HG03439 (cell line): ENCODE data around the gene SYTL2.
A peak's percentile ranks its signal among the peaks of the same experiment; 100 is the strongest.

ENCODE experiments used
- ATAC-seq: cut with Tn5 transposase; IDR thresholded peaks from one replicate; pipeline ENCODE4 v1.9.1; 2021; ENCODE audit warnings: mild to moderate bottlenecking, moderate library complexity; ENCODE audit not compliant: unreplicated experiment

Gene SYTL2

GRCh38 chr11:85826116-85826855 lies 15.3 kb upstream of the SYTL2 start:
- ATAC-seq = no peak

GRCh38 chr11:85825616-85826015 lies 14.7 kb upstream of the SYTL2 start:
- ATAC-seq = no peak

DNA sequence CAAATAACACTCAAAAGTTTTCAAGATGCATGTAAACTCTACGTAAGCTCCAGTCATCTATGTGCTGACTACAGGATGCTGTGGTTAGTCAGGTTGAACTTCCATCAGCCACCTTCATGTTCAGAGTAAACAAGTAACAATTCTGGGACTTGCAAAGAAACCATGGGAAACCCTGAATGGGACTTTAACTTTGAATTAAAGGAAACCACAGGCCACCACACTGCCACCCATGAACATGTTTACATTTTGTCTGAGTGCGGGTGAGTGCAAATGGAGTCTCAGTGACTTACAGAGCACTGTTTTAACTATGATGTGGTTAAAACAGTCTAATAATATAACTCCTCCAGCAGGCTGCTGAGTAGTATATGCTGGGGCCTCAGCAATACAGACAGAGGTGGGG lies 12.9 kb upstream of the SYTL2 start:
- no peak for ATAC-seq

GRCh38 chr11:85822814-85823213 lies 11.9 kb upstream of the SYTL2 start:
- ATAC-seq = no peak

- no peak for ATAC-seq
These were observed 10.7 kb upstream of the SYTL2 start for GRCh38 chr11:85821636-85822035.

GRCh38 chr11:85819441-85819840 lies 8.5 kb upstream of the SYTL2 start:
- no peak for ATAC-seq

DNA sequence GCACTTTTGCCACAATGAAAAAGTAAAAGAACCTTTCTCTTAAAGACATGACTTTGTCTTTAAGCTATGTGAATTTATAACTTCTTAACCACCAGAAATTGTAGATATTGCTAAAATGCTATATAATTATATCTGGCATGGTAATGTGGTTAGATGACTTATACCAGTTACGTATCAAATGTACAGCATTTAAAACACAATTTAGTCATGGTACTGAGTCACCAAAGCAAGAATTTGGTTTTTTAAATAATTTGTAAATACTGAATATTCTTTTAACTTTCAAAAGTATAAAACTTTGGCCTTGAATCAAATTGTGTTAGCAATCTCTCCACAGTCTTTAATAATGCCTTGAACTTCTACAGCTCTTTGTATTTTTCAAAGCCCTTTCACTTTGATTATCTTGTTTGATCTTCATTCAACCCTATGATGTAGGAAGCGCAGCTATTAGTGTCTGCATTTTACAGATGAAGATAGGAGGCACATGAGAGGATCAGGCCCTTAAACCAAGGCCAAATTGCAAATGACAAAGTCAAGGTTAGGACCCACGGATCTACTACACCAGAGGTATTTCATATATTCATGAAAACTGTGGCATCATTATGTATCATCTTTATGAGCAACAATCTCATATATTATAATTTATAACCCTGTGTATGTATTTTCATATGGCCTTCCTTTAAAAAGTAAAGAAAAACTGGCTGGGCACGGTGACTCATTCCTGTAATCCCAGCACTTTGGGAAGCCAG lies 4.4 kb upstream of the SYTL2 start:
- ATAC-seq = no peak

DNA sequence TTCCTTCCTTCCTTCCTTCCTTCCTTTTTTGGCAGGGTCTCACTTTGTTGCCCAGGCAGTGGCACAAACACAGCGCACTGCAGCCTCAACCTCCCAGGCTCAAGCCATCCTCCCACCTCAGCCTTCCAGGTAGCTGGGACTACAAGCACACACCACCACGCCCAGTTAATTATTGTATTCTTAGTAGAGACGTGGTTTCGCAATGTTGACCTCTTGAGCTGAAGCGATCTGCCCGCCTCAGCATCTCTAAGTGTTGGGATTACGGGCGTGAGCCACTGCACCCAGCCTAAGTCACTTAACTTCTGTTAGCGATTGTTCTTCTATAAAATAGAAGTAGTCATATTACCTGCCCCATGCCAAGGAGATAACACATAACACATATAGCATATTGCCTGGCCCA lies 2.8 kb upstream of the SYTL2 start:
- no peak for ATAC-seq

DNA sequence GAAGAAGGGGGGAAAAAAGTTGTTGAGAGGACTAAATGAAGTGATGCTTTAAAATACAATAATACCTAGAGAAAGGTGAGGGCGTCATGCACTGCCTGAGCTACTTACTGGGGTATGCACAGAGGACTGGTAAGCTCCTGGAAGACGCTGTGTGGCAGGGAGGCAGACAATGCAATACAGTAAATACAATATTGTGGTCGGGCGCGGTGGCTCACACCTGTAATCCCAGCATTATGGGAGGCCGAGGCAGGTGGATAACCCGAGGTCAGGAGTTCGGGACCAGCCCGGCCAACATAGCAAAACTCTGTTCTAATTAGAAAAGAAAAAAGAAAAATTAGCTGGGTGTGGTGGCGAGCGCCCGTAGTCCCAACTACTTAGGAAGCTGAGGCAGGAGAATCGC lies 683 bp upstream of the SYTL2 start:
- ATAC-seq = no peak

DNA sequence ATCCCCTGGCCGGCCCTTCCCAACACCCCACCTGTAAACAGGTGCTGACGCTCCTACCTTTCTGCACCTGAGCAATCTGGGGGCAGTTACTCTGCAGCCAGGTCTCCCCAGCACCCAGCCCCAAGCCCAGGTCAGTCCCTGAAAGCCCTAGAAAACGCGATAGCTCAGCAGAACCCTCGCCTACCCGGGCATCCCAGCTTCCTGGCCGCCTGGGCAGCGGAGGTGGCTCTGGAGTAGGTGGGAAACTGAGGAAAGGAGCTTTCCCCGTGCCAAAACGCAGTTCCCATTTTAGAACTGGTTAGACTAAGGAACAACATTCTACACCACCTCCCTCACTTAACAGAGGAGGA lies 445 bp downstream of the SYTL2 start:
- no peak for ATAC-seq

GRCh38 chr11:85809863-85810262 lies 1.1 kb downstream of the SYTL2 start:
- ATAC-seq = no peak

- ATAC-seq = peak; percentile 70
These were observed 1.8 kb downstream of the SYTL2 start for GRCh38 chr11:85809191-85809590.

GRCh38 chr11:85806876-85807275 lies 4.1 kb downstream of the SYTL2 start:
- ATAC-seq = no peak

DNA sequence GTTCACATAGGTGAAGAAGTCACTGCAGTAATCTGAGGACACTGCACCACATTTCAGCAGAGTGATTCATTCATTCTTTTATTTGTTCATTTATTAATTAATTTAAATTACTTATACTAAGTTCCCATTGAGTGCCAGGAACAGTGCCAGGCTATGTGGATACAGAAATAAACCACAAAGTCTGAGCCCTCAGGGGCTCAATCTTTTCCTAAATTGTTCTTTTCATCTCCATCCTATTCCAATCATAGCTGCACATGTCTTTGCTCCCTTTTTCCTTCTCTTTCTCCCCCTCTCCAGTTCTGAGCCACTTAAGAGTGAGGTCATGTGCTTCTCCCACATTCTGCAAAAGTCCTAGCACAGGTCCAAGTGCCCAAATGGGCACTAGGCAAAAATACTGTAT lies 4.9 kb downstream of the SYTL2 start:
- ATAC-seq = no peak

DNA sequence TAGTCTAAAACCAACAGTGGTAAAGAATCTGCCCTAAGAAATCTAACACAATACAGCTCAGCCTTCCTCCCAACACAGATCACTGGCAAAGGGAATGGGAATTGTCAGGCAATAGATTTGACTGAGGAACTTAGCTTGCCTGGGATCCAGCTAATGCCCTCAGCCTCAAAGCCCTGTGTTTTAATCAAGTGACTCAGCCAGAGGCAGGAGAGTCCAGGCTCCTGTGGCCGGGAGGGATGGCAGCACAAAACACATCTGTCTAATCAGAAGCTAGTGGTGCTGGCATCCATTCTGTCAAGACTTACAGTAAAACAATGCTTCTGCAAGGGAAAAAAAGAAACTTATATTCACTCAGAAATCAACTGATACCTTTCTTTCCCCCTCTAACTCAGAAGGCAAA lies 5.6 kb downstream of the SYTL2 start:
- ATAC-seq = no peak

- no peak for ATAC-seq
These were observed 7.0 kb downstream of the SYTL2 start for GRCh38 chr11:85803920-85804319.

DNA sequence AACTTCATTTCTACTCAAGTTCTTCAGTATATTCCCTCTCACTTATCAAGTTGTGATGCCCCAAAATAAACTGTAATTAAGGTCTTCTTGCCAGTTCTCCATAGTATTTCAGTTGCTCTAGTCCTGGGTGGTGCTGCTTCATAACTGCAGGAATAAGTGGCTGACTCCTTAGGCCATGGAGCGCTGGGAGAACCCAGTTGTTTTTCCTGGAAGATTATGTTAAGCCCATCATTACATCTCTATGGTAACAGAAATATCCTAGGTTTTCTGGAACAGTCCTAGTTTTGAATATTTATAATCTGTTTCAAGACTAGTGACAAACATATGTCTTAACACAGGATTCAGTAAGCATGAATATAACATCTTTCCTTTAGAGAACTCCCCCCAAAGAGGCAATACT lies 7.6 kb downstream of the SYTL2 start:
- no peak for ATAC-seq

GRCh38 chr11:85801527-85801926 lies 9.4 kb downstream of the SYTL2 start:
- no peak for ATAC-seq

DNA sequence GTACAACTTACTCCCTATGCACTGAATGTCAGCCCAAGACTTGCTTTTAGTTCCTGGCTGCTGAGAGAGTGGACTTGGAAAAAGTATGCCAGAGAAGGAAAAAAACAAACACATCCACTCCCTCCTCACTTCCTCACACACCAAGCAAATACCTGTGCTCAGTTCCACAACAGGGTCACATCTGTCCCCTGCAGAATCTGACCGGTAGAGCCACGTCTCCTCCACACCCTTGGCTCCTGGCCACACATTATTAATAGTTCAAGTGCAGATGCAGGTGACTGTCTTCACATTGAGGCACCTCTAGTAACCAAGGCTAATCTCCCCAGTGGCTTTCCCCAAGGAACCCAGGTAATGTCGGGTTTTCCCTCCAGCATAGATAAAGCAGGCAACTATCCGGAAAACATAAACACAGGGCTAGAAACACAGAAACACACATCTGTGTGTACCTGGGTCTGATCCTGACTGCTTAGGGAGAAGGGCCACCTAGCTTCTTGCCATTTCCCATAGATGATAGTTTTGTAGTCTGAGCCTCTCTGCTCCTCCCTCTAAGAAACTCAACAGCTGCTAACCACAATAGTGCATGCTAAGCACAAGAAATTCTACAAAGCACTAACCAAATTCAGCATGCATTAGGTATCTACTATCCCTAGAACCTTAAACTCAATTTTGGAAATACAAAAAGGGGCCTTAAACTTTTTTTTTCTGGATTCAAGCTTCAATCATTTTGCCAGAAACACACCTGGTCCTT lies 10.2 kb downstream of the SYTL2 start:
- ATAC-seq = no peak

GRCh38 chr11:85799142-85799541 lies 11.8 kb downstream of the SYTL2 start:
- no peak for ATAC-seq

- no peak for ATAC-seq
These were observed 12.6 kb downstream of the SYTL2 start for GRCh38 chr11:85798361-85798760.
